Skeletal muscle satellite cell (primary cell): Measurements from ENCODE around the gene TCFL5.

Source experiments
- H3K27me3 ChIP-seq: 2 replicates; pipeline ENCODE4 v1.7.0; 2013; ENCODE audit warnings: low read length; ENCODE audit not compliant: control insufficient read depth, insufficient read depth
- H3K36me3 ChIP-seq: 2 replicates; pipeline ENCODE4 v1.7.0; 2013; ENCODE audit warnings: mild to moderate bottlenecking, control low read depth, low read length; ENCODE audit not compliant: insufficient read depth
- H3K4me1 ChIP-seq: 2 replicates; pipeline ENCODE4 v1.7.0; 2013; ENCODE audit warnings: low read length; ENCODE audit not compliant: control insufficient read depth, insufficient read depth
- H3K4me2 ChIP-seq: 2 replicates; pipeline ENCODE4 v1.7.0; 2013; ENCODE audit warnings: mild to moderate bottlenecking, low read length
- H3K4me3 ChIP-seq: 2 replicates; pipeline ENCODE4 v1.7.0; 2013; ENCODE audit warnings: low read length
- H3K9ac ChIP-seq: 2 replicates; pipeline ENCODE4 v1.7.0; 2013; ENCODE audit warnings: mild to moderate bottlenecking, low read depth, low read length, moderate library complexity
- H3K9me3 ChIP-seq: replicated peaks from 2 replicates; pipeline ENCODE4 v1.7.0; 2013; ENCODE audit warnings: mild to moderate bottlenecking, control low read depth, low read length

TCFL5 gene

GRCh38 chr20:62901891-62902290, 40.3 kb upstream of the TCFL5 start:
- no peaks in the 10 kb centered on the region for H3K27me3 ChIP-seq
- peaks cover 23% of the 10 kb centered on the region for H3K4me1 ChIP-seq
- no peak overlapping the region for H3K4me2 ChIP-seq
- H3K36me3 ChIP-seq: peaks cover 61% of the 10 kb centered on the region
- no peak overlapping the region for H3K4me3 ChIP-seq
- no peaks in the 10 kb centered on the region for H3K9me3 ChIP-seq
- no peak overlapping the region for H3K9ac ChIP-seq

GRCh38 chr20:62900692-62901584, 39.3 kb upstream of the TCFL5 start:
- Histone ChIP-seq H3K4me2 (no peak overlapping the region), H3K4me1 (peaks cover 23% of the 10 kb centered on the region), H3K36me3 (peaks cover 61% of the 10 kb centered on the region), H3K4me3 (no peak overlapping the region), H3K27me3 (no peaks in the 10 kb centered on the region), H3K9me3 (no peaks in the 10 kb centered on the region), H3K9ac (no peak overlapping the region)

GRCh38 chr20:62900052-62900691, 38.5 kb upstream of the TCFL5 start:
- H3K36me3 ChIP-seq: peaks cover 61% of the 10 kb centered on the region
- H3K9ac ChIP-seq: no peak overlapping the region

GRCh38 chr20:62899633-62900051, 38.0 kb upstream of the TCFL5 start:
- peaks cover 61% of the 10 kb centered on the region for H3K36me3 ChIP-seq
- no peak overlapping the region for H3K9ac ChIP-seq

More at GRCh38 chr20:62900052-62900691, 38.5 kb upstream of the TCFL5 start:
- Histone ChIP-seq H3K4me1 (peaks cover 23% of the 10 kb centered on the region), H3K4me2 (no peak overlapping the region), H3K4me3 (no peak overlapping the region), H3K9me3 (no peaks in the 10 kb centered on the region), H3K27me3 (no peaks in the 10 kb centered on the region)

GRCh38 chr20:62898970-62899632, 37.5 kb upstream of the TCFL5 start:
- Histone ChIP-seq H3K4me2 (no peak overlapping the region), H3K9me3 (no peaks in the 10 kb centered on the region), H3K27me3 (no peaks in the 10 kb centered on the region), H3K36me3 (peaks cover 62% of the 10 kb centered on the region), H3K4me3 (no peak overlapping the region), H3K4me1 (peaks cover 22% of the 10 kb centered on the region), H3K9ac (no peak overlapping the region)

More at GRCh38 chr20:62899633-62900051, 38.0 kb upstream of the TCFL5 start:
- Histone ChIP-seq H3K4me3 (no peak overlapping the region), H3K27me3 (no peaks in the 10 kb centered on the region), H3K9me3 (no peaks in the 10 kb centered on the region), H3K4me2 (no peak overlapping the region), H3K4me1 (peaks cover 23% of the 10 kb centered on the region)

- Histone ChIP-seq H3K9ac (no peak overlapping the region), H3K9me3 (no peaks in the 10 kb centered on the region), H3K4me3 (no peak overlapping the region), H3K27me3 (no peaks in the 10 kb centered on the region), H3K36me3 (peaks cover 62% of the 10 kb centered on the region), H3K4me1 (peaks cover 14% of the 10 kb centered on the region), H3K4me2 (no peak overlapping the region)
These were observed 36.7 kb upstream of the TCFL5 start for GRCh38 chr20:62898093-62898964.

GRCh38 chr20:62897666-62898065, 36.0 kb upstream of the TCFL5 start:
- H3K36me3 ChIP-seq: peaks cover 63% of the 10 kb centered on the region
- peaks cover 10% of the 10 kb centered on the region for H3K4me1 ChIP-seq
- no peaks in the 10 kb centered on the region for H3K27me3 ChIP-seq
- H3K9ac ChIP-seq: no peak overlapping the region
- H3K4me2 ChIP-seq: no peak overlapping the region
- no peaks in the 10 kb centered on the region for H3K9me3 ChIP-seq
- no peak overlapping the region for H3K4me3 ChIP-seq

- Histone ChIP-seq H3K4me2 (no peak overlapping the region), H3K36me3 (peaks cover 63% of the 10 kb centered on the region), H3K9me3 (no peaks in the 10 kb centered on the region), H3K9ac (no peak overlapping the region), H3K4me1 (peaks cover 10% of the 10 kb centered on the region), H3K27me3 (no peaks in the 10 kb centered on the region), H3K4me3 (no peak overlapping the region)
These were observed 34.9 kb upstream of the TCFL5 start for GRCh38 chr20:62896526-62896925.

GRCh38 chr20:62895539-62895938, 33.9 kb upstream of the TCFL5 start:
- no peak overlapping the region for H3K9ac ChIP-seq
- no peak overlapping the region for H3K4me2 ChIP-seq
- no peak overlapping the region for H3K4me3 ChIP-seq
- no peaks in the 10 kb centered on the region for H3K9me3 ChIP-seq
- no peaks in the 10 kb centered on the region for H3K27me3 ChIP-seq
- H3K4me1 ChIP-seq: peaks cover 6% of the 10 kb centered on the region
- H3K36me3 ChIP-seq: peaks cover 65% of the 10 kb centered on the region

- H3K9ac ChIP-seq: no peak overlapping the region
These were observed 32.6 kb upstream of the TCFL5 start for GRCh38 chr20:62894261-62894660.

GRCh38 chr20:62893700-62894099, 32.1 kb upstream of the TCFL5 start:
- no peak overlapping the region for H3K4me2 ChIP-seq
- no peaks in the 10 kb centered on the region for H3K27me3 ChIP-seq
- no peaks in the 10 kb centered on the region for H3K9me3 ChIP-seq
- H3K36me3 ChIP-seq: peaks cover 84% of the 10 kb centered on the region
- no peak overlapping the region for H3K4me3 ChIP-seq
- H3K9ac ChIP-seq: no peak overlapping the region
- no peaks in the 10 kb centered on the region for H3K4me1 ChIP-seq

More at GRCh38 chr20:62894261-62894660, 32.6 kb upstream of the TCFL5 start:
- no peak overlapping the region for H3K4me3 ChIP-seq
- H3K4me1 ChIP-seq: no peaks in the 10 kb centered on the region
- H3K27me3 ChIP-seq: no peaks in the 10 kb centered on the region
- no peaks in the 10 kb centered on the region for H3K9me3 ChIP-seq
- no peak overlapping the region for H3K4me2 ChIP-seq
- peaks cover 78% of the 10 kb centered on the region for H3K36me3 ChIP-seq
